Measurements from ENCODE around the gene ATOH8.

ATOH8 gene

GRCh38 chr2:85718885-85719492, 34.8 kb upstream of the ATOH8 start:
- no peak for DNase-seq (ENCODE audit: low spot score)

- DNase-seq (ENCODE audit: low spot score): no peak
These were observed 34.1 kb upstream of the ATOH8 start for GRCh38 chr2:85719609-85720240.

DNA sequence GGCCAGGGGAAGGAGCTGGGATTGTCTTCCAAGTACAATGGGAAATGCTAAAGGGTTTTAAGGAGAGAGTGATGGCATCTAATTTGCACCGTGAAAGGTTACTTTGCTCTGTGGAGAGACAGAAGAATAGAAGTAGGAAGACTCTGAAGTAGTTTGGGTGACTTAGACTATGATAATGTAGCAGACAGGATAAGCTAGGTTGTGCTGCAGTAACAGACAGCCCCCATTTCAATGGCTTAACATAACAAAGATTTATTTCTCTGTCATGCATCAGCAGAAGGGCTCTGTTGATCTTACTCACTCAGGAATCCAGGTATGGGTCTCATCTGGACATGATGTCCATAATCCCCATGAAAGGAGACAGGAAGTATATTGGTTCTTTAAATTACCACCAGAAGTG, 33.3 kb upstream of the ATOH8 start:
- DNase-seq (ENCODE audit: low spot score): no peak

DNA sequence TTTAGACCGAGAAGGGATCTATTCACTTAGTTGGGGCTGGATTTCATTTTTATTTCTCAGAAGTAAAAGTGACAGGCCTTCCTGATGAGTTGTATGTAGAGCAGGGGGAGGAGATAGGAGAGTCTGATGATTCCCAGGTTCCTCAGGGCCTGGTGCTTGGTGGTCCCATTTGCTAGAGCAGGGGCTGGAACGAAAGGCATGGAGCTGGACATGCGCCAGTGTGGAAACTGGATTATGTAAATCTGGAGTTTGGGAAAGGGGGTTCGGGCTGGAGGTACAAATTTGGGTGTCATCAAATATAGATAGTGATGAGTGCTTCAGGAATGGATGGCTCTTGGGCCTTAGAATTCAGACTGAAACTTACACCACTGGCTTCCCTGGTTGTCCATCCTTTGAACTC, 32.1 kb upstream of the ATOH8 start:
- no peak for DNase-seq (ENCODE audit: low spot score)

DNA sequence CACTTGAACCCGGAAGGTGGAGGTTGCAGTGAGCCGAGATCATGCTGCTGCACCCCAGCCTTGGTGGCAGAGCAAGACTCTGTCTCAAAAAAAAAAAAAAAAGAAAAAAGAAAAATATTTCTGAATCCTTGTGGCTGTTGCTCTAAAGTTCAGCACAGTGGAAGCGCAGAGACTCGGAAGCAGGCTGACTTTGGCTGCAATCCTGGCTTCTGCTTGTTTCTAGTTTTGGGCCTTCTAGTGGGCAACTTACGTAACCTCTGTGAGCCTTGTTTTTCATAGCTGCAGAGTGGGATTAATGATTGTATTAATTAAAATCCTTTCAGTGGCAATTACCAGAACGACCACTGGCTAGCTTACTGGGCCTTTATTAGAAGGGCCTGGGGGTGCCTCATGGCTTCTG, 31.3 kb upstream of the ATOH8 start:
- no peak for DNase-seq (ENCODE audit: low spot score)

DNA sequence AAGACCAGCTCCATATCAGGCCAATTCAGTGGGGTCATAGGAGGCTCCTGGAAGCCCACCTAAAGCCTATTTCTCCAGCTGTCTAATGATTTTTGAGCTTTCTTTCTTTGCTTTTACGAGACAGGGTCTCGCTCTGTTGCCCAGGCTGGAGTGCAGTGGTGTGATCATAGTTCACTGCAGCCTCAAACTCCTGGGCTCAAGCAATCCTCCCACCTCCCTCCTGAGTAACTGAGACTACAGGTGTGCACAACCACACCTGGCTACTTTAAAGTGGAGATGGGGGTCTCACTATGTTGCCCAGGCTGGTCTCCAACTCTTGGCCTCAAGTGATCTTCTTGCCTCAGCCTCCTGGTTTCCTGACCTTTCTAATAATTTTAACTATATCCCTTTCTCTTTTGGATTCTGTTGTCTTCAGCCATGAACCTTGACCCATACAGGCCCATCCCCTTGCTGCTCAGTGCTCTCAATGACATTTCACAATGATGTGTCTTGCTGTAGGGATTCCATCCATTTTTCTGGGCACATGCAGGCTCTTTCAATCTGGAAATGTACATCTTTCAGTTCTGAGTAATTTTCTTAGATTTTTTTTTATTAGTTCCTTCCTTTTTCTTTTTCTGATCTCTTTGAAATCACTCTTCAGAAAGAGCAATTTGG, 30.0 kb upstream of the ATOH8 start:
- no peak for DNase-seq (ENCODE audit: low spot score)

DNA sequence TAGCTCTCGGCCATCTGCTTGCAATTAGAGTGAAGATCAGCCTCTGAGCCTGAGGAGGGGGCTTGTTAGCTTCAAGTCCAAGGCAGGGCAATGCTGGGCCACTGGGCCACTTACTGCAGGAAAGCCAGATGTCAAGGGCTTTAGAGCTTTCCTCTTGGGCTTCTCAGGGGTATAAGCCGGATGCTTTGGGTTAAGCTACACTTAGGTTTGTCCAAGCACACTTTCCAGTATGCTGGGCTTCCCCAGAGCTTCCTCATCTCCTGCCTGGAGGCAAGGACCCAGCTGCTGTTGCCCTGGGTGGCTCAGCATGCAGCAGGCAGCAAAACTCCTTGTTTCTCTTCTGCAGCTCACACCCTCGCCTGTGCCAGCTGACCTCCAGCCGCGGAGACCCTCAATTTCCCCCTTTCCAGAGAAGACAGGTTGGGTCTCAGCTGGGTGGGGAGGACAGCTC, 29.0 kb upstream of the ATOH8 start:
- DNase-seq (ENCODE audit: low spot score): no peak

GRCh38 chr2:85725451-85725850, 28.3 kb upstream of the ATOH8 start:
- no peak for DNase-seq (ENCODE audit: low spot score)

DNA sequence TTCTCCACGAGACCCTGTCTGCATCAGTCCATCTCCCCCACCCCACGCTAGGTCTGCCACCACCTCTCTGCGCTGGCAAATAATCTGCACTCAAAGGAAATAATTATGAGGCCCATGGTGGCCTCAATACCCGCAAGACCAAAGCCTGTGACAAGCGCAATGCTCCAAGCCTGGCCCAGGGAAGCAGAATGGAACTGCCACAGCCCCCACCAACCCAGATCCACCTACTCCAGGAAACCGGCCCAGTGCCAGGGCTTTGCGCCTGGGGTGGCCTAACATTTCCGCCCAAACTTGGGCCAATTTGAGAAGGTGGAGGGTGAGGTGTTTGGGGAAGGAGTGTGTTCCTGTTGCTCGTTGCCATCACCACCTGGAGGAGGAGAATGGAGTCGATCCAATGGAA, 26.0 kb upstream of the ATOH8 start:
- DNase-seq (ENCODE audit: low spot score): no peak

DNA sequence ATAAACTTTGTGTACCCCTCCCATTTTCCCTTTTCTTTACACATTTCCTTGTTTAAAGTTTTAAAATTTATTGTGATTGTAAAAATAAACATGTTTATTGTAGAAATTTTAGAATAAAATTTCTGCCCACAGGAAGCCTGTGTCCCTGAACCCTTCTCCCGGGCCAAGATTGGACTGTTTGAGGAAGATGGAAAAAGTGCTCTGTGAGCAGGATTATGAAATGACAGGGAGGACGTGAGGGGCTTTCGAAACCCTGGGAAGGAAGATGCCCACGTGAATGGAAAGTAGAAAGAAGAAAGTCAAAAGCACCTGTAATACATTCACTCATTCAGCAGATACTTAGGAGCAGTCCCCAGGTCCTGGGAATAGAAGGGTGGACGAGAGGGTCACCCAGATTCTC, 25.4 kb upstream of the ATOH8 start:
- no peak for DNase-seq (ENCODE audit: low spot score)

DNA sequence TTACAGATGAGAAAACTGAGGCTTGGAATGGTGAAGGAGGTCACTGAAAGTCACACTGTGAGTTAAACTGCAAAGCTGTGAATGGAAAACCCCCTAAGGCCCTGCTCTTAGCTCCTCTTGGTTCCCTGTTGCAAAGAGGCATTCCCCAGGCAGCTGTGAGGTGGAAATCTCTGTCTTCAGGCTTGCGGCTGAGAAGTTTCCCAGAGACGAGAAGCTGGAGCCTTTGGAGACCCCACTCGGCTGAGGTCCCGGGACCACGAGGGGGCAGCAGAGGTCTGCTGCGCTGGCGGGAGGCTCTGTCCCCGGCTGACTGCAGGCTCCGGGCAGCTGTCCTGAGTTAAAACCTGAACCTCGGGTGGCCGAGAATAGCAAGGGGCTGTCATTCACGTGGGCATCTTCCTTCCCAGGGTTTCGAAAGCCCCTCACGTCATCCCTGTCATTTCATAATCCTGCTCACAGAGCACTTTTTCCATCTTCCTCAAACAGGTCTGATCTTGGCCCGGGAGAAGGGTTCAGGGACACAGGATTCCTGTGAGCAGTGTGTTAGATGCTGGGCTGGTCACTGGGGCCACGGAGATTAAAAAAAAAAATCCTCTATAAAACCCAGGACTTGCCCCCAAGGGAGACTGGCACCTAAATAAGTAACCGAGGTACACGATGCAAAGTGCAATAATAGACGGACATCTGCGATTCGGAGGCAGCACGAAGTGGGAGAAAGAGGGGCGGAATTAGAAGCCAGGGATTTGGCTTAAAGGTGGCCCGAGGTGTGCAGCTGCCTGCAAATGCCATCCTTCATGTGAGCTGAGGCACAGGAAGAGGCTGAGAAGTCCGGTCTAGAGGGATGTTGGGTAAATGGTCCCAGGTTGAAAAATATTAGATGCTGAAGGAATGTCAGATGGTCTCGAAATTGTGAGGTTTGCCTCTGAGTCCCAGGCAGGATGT, 24.6 kb upstream of the ATOH8 start:
- DNase-seq (ENCODE audit: low spot score): peak; percentile 72

DNA sequence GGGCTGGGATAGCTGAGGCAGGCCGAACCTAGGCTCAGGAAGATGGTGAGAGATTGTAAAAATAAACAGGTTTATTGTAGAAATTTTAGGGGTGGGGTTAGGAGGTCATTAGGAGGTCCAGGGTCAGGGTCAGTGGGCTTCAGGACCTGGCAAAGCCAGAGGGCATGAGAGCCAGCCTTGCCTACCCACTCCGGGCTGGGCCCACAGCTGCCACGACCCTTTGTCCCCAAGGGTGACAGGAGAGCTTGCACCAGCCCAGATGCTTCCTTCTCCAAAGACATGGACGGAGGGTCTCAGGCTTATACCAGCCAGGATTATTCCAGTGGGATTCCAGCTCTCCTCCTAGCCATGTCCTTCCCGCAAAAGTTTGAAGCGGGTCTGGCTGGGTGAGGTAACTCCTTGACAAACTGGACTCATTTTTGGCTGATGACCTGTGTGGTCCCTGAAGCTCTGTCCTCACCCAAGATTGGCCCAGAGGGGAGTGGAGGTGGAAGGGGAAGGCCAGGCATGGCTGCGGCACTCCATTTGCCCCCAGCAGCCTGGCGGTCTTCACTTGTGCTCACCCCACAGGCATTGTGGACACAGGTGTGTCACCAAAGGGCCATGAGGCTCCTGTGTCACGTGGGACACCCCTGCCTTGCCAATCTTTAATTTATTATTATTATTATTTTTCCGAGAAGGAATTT, 23.8 kb upstream of the ATOH8 start:
- no peak for DNase-seq (ENCODE audit: low spot score)

GRCh38 chr2:85730686-85731230, 23.0 kb upstream of the ATOH8 start:
- no peak for DNase-seq (ENCODE audit: low spot score)

DNA sequence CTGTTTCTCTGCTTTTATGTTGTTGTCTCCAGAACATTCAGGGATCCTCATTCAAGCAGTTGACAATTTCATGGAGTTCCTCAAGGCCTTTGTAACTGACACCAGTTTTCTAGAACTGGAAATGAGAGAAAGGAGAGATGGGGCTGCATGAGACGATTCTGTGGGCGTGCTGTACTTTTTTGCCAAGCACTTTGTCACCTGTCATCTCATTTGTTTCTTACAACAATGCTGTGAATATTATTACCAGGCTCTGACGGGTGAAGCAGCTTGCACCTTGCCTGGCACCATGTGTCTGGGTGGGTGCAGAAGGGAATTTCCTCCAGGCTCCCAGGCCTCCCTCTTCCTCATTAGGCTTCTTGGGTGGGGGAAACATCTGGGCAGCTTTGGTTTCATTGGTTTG, 22.2 kb upstream of the ATOH8 start:
- DNase-seq (ENCODE audit: low spot score): no peak

DNA sequence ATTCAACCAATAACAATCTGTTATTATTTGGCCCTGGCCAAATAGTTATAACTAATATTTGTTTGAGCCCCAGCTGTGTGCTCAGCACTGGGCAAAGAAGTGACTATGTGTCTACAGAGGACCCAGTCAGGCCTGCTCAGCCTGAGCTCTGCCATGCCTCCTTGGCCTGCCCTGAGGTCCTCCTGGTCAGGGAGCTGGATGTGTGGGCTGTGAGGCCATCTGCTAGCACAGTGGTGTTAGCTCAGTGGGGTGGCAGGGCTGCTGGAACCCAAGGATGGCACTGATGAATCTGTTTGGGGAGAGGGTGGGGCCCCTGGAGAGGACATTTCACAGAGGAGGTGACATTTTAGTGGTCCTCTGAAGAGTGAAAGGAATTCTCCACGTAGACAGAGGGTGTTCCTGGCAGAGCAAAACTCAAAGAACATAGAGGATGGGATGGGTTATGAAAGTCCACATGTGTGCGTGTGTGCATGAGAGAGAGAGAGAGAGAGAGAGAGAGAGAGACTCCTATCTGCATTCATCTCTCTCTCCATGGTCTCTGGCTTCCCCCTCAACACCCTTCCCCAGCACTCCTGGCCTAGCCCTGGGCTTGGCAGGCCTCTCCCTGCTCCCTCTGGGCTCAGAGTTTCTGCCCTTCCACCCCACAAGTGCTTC, 21.2 kb upstream of the ATOH8 start:
- DNase-seq (ENCODE audit: low spot score): no peak

GRCh38 chr2:85733121-85733960, 20.4 kb upstream of the ATOH8 start:
- no peak for DNase-seq (ENCODE audit: low spot score)

GRCh38 chr2:85734015-85734414, 19.8 kb upstream of the ATOH8 start:
- DNase-seq (ENCODE audit: low spot score): no peak

DNA sequence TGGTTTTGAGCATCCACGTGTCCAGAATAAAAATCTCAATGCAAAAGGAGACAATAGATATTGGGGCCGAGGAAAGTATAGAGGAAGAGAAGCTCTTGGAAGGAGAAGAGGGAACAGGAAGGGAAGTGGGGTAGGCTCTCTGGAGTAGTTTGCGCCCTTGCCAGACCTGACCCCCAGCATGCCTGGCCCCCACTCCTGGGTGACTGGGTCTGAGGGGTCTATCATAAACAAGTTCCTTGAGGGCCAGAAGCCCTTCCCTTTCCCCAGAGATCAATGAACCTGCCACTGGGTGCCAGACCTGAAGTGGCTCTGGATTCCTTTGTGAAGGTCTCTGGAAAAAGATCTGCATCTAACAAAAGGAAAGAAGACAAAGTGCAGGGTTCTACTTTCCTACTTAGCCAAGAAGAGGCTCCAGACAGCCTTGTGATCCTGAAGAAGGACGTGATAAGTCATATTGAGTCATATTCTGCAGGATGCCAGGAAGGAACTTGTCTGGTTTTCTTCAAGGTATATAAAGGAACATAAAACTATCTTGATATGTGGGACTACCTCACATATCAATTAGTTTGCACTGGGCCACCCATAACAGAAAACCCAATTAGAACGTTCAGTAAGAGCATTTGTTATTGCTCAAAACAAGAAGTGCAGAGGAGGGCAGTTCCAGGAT, 18.7 kb upstream of the ATOH8 start:
- no peak for DNase-seq (ENCODE audit: low spot score)

DNA sequence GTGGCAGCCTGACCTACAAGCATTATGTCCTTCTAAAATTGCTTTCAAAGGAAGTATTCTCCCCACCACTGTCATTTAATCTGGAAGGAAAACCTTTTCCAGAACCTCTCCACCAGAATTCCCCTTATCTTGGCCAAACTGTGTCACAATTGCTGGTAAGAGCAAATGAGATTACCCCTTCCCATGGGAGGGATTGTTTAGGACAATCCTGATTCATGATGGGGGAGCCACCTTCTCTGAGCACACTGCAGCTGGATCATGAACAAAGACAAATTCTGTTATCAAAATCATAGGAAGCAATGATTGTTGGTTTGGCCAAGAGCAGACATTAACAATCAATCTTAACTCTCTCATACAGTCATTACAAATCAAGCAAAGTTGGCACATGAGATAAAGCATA, 18.1 kb upstream of the ATOH8 start:
- DNase-seq (ENCODE audit: low spot score): no peak

Data from RKO (cell line).